HG03469 (cell line): Measurements from ENCODE around the gene SPON1.
"Not testable (repeated sequence)": the region's sequence is repeated elsewhere in the genome, so short reads cannot be mapped to it uniquely, and the experiment has no call there.

Experiments
- ATAC-seq: cut with Tn5 transposase; IDR thresholded peaks from one replicate; pipeline ENCODE4 v1.9.1; 2021; ENCODE audit warnings: mild to moderate bottlenecking, moderate library complexity, moderate number of reproducible peaks; ENCODE audit not compliant: unreplicated experiment

The SPON1 gene

DNA sequence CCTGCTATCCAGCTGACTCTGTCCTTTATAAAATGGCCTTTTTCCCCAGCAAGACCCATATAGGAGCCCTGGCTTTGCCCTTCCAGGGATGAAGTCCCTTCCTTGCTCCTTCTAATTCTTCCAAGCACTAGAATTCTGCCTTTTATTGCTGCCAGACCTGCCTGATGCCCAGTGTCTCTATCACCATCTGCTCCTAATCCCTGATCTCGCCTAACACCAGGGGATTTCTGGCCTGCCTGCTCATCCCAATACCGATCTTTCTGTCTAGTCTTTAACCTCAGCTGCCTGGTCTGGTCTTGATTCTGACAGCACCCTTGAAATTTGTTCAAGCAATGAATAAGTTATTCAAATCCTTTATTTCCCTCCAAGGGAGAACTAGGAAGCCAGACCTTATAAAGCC, 150.2 kb downstream of the SPON1 start:
- no peak for ATAC-seq

DNA sequence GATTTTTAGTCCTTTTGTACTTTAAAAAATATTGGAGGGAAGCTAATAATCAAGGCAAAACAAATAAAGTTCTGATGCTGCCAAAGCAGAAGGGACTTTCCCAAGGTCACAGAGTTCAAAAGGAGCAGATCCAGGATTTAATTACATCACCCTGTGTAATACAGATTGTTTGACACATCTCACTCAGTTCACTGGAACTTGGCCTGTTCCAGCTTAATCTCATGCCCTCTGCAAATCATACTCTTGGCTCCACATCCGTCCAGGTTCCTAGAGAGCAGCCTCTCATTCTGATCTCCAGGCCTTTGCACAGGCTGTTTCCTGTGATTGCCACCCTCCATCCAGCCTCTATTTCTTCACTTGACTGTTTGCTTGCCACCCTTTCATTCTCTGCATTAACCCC, 151.7 kb downstream of the SPON1 start:
- no peak for ATAC-seq

DNA sequence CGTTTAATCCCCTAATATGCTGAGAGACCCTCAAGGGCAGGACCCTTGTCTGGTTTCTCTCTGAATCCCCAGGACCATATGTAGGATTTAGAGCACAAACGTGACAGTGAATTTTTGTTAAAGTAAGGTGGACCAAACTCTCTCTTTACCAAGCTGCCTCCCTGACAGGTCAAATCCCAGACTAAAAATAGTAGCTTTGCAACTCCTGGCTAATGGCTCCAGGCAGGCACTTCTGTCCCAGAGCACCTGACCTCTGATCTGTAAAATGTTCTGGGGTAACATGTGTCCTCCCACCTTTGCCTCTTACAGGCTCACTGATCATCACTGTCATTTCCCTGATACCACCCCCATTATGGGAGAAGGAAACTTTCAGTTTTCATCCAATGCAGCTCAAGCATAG, 152.3 kb downstream of the SPON1 start:
- ATAC-seq = no peak

DNA sequence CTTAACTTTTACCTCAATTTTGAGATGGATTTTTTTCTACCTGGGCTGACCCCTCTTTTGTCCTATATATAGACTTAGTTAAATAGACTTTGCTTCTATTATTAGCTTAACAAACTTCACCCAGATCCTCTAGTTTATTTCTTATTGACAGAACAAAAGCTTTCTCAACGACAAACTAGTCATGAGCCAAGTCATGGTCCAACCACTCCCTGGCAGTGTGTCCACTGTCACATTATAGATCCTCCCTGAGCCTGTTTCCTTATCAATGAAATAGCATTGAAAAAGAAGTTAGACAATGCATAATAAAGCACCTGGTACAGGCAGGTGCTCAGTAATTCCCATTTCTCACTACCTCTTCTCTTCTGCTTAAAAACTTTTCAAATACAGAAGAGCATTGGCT, 155.1 kb downstream of the SPON1 start:
- no peak for ATAC-seq

DNA sequence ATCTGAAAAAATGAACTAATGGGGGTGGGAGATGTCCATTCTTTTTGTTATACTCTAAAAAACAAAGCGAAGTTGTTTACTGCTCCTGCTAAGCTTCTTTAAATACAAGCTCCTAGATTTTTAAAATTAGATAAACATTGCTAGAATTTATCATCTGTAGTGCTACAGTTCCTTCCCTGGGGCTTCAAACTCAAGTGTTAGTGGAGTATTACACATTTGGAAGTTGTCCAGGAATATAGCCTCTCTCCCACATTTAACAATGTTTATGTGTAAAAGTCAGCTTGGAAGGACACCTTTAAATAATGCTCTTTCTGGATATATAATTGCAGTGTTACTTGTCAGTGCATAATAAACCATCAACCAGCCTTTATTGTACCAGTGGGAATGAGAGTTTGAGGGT, 155.5 kb downstream of the SPON1 start:
- no peak for ATAC-seq

DNA sequence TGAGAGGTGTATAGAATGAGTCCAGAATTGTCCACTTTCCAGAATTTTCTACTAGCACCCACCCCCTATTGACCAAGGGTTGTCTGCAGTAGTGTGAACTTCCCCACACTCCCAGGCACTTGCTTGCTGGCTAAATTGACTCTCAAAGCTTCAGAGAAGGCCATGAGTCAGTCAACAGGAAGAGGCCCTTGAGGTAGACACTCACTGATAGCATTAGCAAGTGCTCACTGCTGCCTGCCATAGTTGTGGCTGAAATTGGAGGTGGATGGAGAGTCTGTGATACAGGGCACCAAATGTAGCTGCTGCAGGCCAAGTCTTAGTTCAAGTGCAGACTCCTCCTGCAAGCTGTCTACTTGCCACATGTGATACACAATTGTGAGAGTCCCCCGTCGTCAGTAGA, 156.8 kb downstream of the SPON1 start:
- ATAC-seq = no peak

DNA sequence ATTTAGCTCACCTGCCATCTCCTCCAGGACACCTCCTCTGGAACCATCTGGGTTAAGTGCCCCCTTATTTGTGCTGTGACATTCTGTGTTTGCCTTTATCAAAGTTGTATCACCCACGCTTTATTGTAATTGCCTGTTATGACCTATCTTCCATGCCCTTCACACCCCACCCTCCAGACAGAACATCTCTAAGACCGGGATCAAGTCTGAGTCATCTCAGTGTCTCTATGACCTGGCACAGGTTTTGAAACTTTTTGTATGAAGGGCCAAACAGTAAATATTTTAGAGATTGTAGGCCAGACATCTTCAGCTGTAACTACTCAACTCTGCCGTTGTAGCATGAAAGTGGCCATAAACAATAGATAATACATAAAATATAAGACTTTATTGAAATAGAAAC, 161.8 kb downstream of the SPON1 start:
- no peak for ATAC-seq

DNA sequence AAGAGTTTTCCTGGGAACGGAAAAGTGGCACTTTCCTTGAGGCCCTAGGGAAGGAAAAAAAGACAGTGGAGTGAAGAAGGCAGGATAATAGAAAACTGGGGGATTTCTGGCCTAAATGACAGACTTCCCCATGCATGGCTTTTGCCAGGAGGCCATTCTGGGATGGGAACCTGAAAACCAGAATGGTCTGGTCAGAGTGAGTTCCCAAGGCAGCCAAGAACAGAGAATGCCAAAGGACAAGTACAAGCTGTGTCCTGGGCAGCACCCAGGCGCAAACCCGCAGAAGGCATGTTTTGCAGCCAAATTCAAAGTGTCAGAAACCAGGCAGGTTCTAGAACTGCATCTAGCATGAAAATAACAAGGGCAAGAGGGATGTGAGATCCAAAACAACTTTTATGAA, 162.4 kb downstream of the SPON1 start:
- no peak for ATAC-seq

DNA sequence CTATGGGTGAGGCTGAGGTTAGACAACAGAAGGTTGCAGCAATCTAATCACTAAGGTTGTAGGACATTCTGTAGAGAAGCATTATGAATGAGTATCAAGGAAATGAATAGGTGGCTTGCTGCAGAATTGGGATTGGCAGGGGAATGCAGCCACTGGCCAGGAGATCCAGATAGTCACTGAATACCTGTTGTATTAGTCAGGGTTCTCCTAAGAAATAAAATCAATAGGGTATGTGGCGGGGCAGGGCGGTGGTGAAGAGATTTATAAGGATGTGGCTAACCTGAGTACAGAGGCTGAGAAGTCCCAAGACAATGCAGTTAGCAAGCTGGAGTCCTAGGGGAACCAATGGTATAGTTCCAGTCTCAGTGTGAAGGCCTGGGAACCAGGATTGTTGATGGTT, 163.0 kb downstream of the SPON1 start:
- ATAC-seq = no peak

DNA sequence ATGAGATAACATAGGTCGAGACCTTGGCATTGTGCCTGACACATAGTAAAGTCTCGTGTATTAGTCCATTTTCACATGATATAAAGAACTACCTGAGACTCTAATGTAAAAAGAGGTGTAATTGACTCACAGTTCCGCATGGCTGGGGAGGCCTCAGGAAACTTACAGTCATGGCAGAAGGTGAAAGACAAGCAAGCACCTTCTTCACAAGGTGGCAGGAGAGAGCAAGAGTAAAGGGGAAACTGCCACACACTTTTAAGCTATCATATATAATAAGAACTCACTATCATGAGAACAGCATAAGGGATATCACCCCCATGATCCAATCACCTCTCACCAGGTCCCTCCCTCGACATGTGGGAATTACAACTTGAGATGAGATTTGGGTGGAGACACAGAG, 165.2 kb downstream of the SPON1 start:
- no peak for ATAC-seq

DNA sequence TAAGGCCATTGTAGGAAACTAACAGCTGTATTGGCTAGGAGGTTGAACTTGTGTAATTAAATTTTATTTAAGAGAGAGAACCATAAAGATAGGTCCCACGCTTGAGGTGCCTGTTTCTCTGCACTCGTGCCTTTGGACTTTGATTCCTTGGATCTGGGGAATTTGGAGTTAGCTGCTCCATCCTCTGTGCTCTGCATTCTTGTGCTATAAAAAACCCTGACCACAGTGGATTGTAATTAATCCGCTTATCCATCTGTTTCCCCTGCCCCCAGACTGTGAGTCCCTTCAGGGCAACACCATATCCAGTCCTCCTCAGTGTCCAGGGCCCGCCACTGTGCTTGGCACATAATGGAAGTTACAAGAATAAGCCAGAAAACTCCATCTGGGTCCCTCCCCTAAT, 169.8 kb downstream of the SPON1 start:
- no peak for ATAC-seq

DNA sequence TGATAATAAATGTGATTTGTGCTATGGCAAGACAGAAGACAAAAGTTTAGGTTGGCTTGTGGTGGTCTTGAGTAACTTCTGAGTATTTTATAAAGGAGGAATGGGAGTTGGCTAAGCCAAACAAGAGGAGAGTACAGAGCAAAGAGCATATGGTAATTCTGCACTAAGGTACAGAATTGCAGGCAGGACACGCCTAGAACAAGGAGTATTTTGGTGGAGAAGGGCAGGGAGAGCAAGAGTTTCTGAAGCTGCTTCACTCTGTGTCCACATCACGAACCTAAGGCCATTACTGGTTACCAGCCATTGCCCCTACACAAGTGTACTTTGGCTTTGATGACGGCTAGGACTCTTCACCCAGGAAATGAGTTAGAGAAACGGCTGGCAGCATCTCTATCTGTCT, 170.9 kb downstream of the SPON1 start:
- ATAC-seq = no peak

DNA sequence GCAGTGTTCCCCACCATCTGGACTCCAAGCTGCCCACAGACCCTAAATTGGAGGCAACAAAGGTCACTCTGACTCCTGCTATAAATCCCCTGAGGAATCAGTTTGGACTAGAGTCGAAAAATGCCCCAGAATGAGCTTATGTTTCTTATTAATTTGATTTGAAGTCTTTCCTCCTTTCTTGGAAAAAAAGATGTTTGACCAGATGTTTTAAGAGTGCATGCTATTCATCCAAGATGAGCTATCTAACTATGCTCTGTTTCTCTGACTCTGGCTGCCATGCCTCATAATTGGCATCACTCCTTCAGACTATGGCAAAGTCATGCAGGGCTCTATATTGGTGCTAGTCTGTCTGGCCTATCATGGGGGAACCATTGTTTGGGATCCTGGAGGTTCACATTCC, 174.0 kb downstream of the SPON1 start:
- ATAC-seq = no peak

DNA sequence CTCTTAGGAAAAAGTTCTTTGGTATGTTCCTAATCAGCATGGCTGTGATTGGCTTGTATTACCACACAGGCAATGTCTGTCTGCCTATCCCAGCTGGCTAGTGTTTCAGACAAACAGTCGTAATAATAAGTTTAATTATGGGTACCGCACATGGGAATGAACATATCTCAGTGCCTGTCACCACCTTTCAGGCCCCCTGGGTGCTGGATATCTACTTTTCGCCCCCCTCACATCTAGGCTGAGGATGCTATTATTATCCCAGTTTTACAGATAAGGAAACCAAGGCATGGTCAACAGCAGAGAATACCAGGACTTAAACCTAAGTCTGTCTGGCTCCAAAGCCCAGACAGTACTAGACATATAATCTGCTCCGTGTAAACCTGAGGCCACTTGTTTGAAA, 174.8 kb downstream of the SPON1 start:
- no peak for ATAC-seq

DNA sequence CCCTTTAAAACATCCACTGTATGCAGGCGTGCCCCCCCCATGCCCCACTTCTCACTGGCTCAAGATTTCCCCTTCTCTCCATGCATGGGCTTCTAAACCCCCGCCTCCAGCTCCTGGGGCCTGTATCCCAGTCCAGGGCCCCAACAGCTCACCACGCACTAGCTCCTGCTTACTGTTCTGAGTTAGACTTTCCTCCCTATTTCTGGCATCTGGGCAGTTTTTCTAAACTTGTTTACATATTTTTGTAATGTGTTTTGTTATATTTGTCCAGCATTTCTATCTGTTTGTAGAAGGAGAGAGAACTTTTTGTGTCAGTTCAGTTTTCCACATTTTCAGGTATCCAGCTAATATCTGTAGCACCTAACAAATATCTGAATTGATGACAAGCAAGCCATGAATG, 178.5 kb downstream of the SPON1 start:
- ATAC-seq = no peak

DNA sequence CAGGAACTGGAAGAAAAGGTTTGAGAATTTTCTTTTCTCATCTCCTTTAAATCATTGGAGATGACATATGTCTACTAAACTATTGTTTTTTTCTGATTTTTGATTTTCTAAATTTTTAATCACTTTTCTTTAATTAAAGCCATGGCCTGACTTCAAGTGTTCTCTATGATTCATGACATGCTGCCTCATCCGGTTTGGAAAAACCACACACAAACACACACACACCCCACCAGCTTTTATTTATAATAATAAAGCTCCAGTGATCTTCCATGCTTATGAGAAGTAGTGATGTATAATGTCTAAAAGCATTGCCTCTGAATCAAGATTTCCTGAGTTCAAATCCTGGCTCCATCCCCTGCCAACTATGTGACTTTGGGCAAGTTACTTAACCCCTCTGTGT, 179.2 kb downstream of the SPON1 start:
- no peak for ATAC-seq

DNA sequence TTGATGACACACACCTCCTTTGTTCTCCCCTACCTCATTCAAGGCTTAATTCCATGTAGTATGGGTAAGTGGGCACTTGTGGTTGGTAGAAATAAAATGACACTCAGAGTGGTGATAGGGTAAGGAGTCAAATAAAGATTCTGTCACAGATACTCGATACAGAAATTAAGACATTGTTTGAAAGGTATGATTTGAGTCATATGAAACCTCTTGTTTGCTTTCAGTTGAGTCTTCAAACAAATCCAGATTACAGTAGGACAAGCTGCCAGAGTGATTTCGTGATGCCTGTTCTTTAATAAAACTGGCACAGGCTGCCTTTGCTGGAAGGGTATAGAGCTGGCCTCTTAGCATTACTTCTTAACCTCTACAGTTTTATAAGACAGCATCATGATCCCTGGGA, 182.4 kb downstream of the SPON1 start:
- ATAC-seq = no peak

DNA sequence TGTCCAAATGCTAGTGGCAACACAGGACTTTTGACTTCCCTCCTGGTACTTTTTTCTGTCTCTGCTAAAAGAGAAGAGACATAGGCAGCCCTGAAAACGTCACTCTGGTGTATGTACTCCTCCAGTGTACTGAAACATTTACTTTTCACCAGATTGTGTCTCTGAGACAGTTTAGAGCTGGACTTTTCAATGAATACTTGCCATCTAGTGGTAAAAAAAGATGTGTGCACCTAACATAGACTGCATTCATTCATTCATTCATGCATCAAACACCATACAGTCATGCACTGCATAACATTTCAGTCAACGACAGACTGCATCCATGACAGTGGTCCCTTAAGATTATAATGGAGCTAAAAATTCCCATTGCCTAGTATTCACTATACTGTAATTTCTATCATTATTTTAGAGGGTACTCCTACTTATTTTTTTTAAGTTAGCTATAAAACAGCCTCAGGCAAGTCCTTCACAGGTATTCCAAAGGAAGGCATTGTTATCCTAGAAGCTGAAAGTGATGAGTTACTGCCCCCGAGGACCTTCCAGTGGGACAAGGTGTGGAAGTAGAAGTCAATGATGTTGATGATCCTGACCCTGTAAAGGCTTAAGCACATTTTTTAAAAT, 186.2 kb downstream of the SPON1 start:
- ATAC-seq = no peak

DNA sequence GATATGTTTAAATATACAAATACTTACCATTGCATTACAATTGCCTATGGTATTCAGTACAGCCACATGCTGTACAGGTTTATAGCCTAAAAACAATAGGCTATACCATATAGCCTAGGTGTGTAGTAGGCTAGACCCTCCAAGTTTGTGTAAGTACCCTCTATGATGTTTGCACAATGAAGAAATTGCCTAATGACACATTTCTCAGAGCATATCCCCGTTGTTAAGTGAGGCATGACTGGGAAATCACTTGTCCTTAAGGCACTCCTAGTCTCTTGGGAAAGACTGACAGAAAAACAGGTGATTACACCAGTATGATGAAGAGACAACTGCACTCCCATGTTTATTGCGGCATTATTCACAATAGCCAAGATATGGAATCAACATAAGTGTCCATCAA, 187.2 kb downstream of the SPON1 start:
- no peak for ATAC-seq

DNA sequence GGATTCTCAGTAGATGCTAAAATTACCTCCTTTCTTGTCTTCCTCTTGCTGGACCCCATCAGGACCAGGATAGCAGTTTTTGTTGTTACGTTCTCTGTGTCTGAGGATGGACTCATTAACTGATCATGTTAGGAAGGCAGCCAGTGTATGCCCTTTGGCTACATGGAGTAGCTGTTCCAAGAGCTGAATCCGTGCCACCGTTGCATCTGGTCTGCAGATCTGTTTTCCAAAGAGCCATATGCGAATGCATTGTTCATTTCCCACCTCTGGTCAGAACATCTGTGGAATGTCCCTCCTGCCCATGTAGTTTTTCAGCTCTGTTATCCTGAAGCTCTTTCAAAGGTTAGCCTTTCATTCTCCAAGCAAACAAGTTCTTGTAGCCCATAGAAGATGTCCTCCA, 188.4 kb downstream of the SPON1 start:
- no peak for ATAC-seq

DNA sequence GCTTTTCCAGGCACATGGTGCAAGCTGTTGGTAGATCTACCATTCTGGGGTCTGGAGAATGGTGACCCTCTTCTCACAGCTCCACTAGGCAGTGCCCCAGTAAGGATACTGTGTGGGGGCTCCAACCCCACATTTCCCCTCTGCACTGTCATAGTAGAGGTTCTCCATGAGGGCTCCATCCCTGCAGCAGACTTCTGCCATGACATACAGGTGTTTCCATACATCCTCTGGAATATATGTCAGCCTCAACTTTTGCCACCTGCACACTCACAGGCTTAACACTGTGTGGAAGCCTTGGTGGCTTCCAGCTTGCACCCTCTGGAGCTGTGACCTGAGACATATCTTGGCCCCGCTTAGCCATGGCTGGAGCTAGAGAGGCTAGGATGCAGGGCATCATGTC, 191.6 kb downstream of the SPON1 start:
- ATAC-seq = not testable (repeated sequence)

DNA sequence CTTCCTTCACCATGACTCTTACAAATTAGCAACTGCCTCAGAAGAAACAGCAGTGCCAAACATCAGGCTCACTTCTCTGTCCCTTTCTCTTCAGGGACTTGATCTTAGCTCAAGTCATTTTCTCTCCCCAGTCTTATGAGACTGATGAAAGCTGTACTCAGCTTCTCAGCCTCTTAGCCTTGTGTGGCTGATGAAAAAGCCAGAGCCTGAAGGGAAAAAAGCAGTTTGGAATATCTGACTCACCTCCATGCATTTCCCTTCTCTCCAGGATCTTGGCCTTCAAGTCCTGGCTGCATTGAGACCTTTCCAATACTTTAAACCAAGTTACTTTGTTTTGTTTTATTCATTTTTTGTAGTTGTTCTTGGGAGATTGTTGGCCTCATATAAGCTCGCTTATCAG, 195.9 kb downstream of the SPON1 start:
- ATAC-seq = no peak

DNA sequence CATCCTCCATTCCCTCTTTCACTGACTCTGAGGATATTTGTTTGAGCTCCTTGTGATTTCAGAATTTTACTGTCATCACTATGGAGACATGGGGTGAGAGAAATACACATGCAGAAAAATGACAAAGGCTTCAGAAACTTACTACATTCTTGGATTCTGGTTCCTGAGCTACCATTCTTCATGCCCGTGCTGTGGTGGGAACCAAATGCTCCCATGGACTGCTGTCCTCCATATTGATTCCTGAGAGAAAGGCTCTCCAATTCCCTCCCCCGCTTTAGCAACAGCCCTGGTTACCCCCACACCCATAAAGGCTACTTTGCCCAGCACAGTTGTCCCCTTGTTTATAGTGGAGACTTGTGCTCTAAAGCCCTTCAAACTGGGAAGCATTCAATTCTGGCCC, 201.1 kb downstream of the SPON1 start:
- ATAC-seq = no peak

DNA sequence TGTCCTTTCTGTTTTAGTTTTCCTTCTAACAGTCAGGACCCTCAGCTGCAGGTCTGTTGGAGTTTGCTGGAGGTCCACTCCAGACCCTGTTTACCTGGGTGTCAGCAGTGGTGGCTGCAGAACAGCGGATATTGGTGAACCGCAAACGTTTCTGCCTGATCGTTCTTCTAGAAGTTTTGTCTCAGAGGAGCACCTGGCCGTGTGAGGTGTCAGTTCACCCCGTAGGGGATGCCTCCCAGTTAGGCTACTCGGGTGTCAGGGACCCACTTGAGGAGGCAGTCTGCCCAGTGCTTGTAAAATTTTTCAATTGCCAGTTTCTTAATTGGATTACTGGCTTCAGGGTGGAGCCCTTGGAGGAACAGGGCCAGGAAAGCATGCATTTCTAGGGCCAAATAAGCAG, 211.2 kb downstream of the SPON1 start:
- ATAC-seq = not testable (repeated sequence)
